ENCODE data around the gene TNFSF13B. TPM values are rescaled to one million over a fixed set of nuclear protein-coding genes. Genes with fewer than 3 reads are reported as not detected.
A peak's percentile ranks its signal among the peaks of the same experiment; 100 is the strongest.
"Not testable (repeated sequence)": the region's sequence is repeated elsewhere in the genome, so short reads cannot be mapped to it uniquely, and the experiment has no call there.

Gene TNFSF13B
- total and polyA plus RNA-seq, 4 donors, result 1.8 to 11.6 (median 4.6) TPM

DNA sequence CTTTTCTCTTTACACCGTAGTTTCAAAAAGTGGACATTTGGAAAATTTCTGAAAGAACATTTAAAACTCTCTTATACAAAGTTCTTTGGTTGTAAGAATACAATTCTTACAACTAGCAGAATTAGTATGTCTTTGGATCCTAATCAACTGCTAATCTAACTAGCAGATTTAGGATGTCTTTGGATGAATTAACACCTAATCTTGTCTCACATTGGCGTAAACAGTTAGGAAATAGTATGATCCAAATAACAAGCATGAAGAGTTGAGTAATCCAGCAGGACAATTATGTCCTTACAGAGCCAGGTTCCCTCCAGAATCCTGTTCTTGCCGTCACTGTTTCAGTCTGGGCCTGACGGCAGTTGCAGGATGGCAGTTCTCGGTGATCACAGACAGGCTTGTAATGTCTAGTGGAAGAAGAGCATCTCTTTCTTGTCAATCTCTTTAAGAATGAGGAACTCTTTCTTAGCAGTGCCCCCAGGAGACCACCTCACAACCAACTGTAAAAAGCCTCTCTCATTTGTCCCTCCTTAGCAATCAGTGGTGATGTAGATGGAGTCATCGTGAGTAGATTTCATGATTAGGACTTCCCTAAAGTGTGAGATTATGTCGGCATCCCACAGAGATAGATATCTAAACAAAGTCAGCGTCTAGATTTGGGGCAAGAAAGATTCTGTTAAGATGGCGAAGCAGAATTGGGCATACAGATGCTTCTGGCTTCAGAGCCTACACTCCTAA, 5.7 kb upstream of the TNFSF13B start:
- TF ChIP-seq, protein P1, sequence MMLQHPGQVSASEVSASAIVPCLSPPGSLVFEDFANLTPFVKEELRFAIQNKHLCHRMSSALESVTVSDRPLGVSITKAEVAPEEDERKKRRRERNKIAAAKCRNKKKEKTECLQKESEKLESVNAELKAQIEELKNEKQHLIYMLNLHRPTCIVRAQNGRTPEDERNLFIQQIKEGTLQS (IDR thresholded peaks at IDR 0.05), result no peak
- no peak for TF ChIP-seq HNF4G (IDR thresholded peaks at IDR 0.05)
- TF ChIP-seq, protein P2, sequence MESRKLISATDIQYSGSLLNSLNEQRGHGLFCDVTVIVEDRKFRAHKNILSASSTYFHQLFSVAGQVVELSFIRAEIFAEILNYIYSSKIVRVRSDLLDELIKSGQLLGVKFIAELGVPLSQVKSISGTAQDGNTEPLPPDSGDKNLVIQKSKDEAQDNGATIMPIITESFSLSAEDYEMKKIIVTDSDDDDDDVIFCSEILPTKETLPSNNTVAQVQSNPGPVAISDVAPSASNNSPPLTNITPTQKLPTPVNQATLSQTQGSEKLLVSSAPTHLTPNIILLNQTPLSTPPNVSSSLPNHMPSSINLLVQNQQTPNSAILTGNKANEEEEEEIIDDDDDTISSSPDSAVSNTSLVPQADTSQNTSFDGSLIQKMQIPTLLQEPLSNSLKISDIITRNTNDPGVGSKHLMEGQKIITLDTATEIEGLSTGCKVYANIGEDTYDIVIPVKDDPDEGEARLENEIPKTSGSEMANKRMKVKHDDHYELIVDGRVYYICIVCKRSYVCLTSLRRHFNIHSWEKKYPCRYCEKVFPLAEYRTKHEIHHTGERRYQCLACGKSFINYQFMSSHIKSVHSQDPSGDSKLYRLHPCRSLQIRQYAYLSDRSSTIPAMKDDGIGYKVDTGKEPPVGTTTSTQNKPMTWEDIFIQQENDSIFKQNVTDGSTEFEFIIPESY (IDR thresholded peaks at IDR 0.05), result no peak
- WGBS, result 89% methylated on average over 9 of the region's 9 CpGs
- H3K9ac ChIP-seq (ENCODE audit: low read depth in 1 of 2, low read length in 2 of 2), result no peak overlapping the region
- no peaks in the 10 kb centered on the region for H3K36me3 ChIP-seq (ENCODE audit: control insufficient read depth in 4 of 4, insufficient read depth in 3 of 4, low read depth in 1 of 4, low read length in 3 of 4)
- DNase-seq (ENCODE audit: low spot score), result no peak
- H3K4me1 ChIP-seq (ENCODE audit: control insufficient read depth in 4 of 4, insufficient read depth in 4 of 4, low read length in 3 of 4), result peaks cover 0 to 5% (median under 1%) of the 10 kb centered on the region in 4 donors
- H3K27ac ChIP-seq (ENCODE audit: low read depth in 1 of 2, low read length in 2 of 2), result no peak overlapping the region
- no peaks in the 10 kb centered on the region for H3K27me3 ChIP-seq (ENCODE audit: control insufficient read depth in 4 of 4, insufficient read depth in 4 of 4, low read length in 3 of 4)
- H3K4me3 ChIP-seq (ENCODE audit: low read depth in 1 of 3, low read length in 3 of 3), result no peak overlapping the region
- H3K9me3 ChIP-seq (ENCODE audit: control insufficient read depth in 4 of 4, low read length in 3 of 4), result no peaks in the 10 kb centered on the region

DNA sequence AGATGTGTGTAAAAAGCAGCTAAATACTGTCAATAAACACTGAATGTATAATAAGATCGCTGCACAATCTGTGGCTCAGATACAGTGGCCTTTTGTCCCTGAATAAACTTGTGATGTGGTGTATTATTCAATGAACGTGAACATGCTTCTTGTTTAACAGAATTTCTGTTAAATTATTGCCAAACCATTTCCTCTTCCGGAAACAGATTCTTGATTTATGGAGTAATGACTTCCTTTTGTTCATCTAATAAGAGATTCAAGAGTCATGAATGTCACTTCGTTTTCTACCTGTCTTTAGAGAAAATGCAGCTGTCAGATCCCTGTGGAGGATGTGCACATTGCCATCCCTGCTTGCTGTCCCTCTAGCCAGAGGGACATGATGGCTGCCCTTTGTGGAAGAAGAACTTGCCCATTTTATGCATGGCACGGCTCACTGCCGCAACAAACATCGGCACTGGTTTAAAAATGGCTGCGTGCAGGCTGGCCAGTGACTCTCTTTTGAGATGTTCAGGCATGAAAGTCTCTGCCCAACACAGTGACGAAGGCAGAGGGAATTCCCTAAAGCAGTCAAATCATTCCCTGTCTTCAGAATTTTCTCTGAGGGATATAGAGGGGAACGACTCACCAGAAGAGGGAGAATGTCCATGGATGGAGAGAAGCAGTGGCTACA, 3.1 kb upstream of the TNFSF13B start:
- peak; percentile 22 for TF ChIP-seq YY1 (IDR thresholded peaks at IDR 0.05)
- no peak for TF ChIP-seq TAF1 (conservative IDR thresholded peaks at IDR 0.05)
- 78% methylated on average over 10 of the region's 10 CpGs for WGBS
- no peaks in the 10 kb centered on the region for H3K27me3 ChIP-seq (ENCODE audit: control insufficient read depth in 4 of 4, insufficient read depth in 4 of 4, low read length in 3 of 4)
- H3K9ac ChIP-seq (ENCODE audit: low read depth in 1 of 2, low read length in 2 of 2), result no peak overlapping the region
- no peak overlapping the region for H3K4me3 ChIP-seq (ENCODE audit: low read depth in 1 of 3, low read length in 3 of 3)
- H3K4me1 ChIP-seq (ENCODE audit: control insufficient read depth in 4 of 4, insufficient read depth in 4 of 4, low read length in 3 of 4), result peaks cover 1 to 20% (median 15%) of the 10 kb centered on the region in 4 donors
- no peaks in the 10 kb centered on the region for H3K9me3 ChIP-seq (ENCODE audit: control insufficient read depth in 4 of 4, low read length in 3 of 4)
- DNase-seq (ENCODE audit: low spot score), result no peak
- no peaks in the 10 kb centered on the region for H3K36me3 ChIP-seq (ENCODE audit: control insufficient read depth in 4 of 4, insufficient read depth in 3 of 4, low read depth in 1 of 4, low read length in 3 of 4)
- H3K27ac ChIP-seq (ENCODE audit: low read depth in 1 of 2, low read length in 2 of 2), result peak overlapping the region; percentile 3 to 6

DNA sequence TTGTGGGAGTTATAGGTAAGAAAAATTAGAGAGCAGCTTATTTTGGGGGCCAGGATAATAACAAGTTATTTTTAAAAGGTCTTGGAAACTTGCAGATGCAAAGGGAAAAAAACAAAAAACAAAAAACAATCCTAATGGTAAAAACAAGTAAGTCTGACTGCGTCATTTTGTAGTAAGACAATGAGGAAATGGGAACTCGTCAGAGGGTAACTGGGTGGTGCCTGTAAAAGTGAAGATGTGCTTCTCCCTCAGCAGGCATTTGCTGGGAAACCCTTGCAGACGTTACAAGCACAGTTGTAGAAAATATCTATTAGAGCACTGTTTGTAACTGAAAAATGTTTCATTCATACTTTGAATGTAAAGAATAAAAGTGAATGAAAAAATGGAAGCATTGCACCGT, 2.2 kb upstream of the TNFSF13B start:
- no peak for DNase-seq (ENCODE audit: low spot score)
- no peaks in the 10 kb centered on the region for H3K9me3 ChIP-seq (ENCODE audit: control insufficient read depth in 4 of 4, low read length in 3 of 4)
- no peak overlapping the region for H3K27ac ChIP-seq (ENCODE audit: low read depth in 1 of 2, low read length in 2 of 2)
- H3K27me3 ChIP-seq (ENCODE audit: control insufficient read depth in 4 of 4, insufficient read depth in 4 of 4, low read length in 3 of 4), result no peaks in the 10 kb centered on the region
- peaks cover 1 to 20% (median 15%) of the 10 kb centered on the region in 4 donors for H3K4me1 ChIP-seq (ENCODE audit: control insufficient read depth in 4 of 4, insufficient read depth in 4 of 4, low read length in 3 of 4)
- H3K36me3 ChIP-seq (ENCODE audit: control insufficient read depth in 4 of 4, insufficient read depth in 3 of 4, low read depth in 1 of 4, low read length in 3 of 4), result no peaks in the 10 kb centered on the region
- 87% methylated on average over 4 of the region's 4 CpGs for WGBS
- H3K9ac ChIP-seq (ENCODE audit: low read depth in 1 of 2, low read length in 2 of 2), result no peak overlapping the region
- TF ChIP-seq NR2F2 (IDR thresholded peaks at IDR 0.05) (no peak), GABPA (IDR thresholded peaks at IDR 0.05 in 1 of 2, conservative IDR thresholded peaks at IDR 0.05 in 1 of 2) (no peak), HNF4G (IDR thresholded peaks at IDR 0.05) (no peak), TAF1 (conservative IDR thresholded peaks at IDR 0.05) (no peak), FOXA1 (IDR thresholded peaks at IDR 0.05) (no peak)
- TF ChIP-seq, protein P3, sequence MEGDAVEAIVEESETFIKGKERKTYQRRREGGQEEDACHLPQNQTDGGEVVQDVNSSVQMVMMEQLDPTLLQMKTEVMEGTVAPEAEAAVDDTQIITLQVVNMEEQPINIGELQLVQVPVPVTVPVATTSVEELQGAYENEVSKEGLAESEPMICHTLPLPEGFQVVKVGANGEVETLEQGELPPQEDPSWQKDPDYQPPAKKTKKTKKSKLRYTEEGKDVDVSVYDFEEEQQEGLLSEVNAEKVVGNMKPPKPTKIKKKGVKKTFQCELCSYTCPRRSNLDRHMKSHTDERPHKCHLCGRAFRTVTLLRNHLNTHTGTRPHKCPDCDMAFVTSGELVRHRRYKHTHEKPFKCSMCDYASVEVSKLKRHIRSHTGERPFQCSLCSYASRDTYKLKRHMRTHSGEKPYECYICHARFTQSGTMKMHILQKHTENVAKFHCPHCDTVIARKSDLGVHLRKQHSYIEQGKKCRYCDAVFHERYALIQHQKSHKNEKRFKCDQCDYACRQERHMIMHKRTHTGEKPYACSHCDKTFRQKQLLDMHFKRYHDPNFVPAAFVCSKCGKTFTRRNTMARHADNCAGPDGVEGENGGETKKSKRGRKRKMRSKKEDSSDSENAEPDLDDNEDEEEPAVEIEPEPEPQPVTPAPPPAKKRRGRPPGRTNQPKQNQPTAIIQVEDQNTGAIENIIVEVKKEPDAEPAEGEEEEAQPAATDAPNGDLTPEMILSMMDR (IDR thresholded peaks at IDR 0.05; ENCODE audit: low read depth, low read length, missing input control), result no peak
- TF ChIP-seq, protein P1 (IDR thresholded peaks at IDR 0.05), result no peak
- no peak overlapping the region for H3K4me3 ChIP-seq (ENCODE audit: low read depth in 1 of 3, low read length in 3 of 3)

DNA sequence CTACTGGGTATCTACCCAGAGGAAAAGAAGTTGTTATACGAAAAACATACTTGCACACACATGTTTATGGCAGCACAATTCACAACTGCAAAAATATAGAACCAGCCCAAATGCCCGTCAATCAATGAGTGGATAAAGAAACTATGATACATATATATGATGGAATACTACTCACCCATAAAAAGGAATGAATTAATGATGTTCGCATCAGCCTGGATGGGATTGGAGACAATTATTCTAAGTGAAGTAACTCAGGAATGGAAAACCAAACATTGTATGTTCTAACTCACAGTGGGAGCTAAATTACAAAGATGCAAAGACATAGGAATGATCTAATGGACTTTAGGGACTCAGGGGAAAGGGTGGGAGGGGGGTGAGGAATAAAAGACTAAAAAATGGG, 1.7 kb upstream of the TNFSF13B start:
- 96% methylated on average over 3 of the region's 3 CpGs for WGBS
- H3K9me3 ChIP-seq (ENCODE audit: control insufficient read depth in 4 of 4, low read length in 3 of 4); H3K4me3 ChIP-seq (ENCODE audit: low read depth in 1 of 3, low read length in 3 of 3); H3K27me3 ChIP-seq (ENCODE audit: control insufficient read depth in 4 of 4, insufficient read depth in 4 of 4, low read length in 3 of 4); DNase-seq (ENCODE audit: low spot score); H3K9ac ChIP-seq (ENCODE audit: low read depth in 1 of 2, low read length in 2 of 2); H3K27ac ChIP-seq (ENCODE audit: low read depth in 1 of 2, low read length in 2 of 2); H3K36me3 ChIP-seq (ENCODE audit: control insufficient read depth in 4 of 4, insufficient read depth in 3 of 4, low read depth in 1 of 4, low read length in 3 of 4): not testable (repeated sequence)
- H3K4me1 ChIP-seq (ENCODE audit: control insufficient read depth in 4 of 4, insufficient read depth in 4 of 4, low read length in 3 of 4), result peaks cover 1 to 20% (median 15%) of the 10 kb centered on the region in 4 donors

Measured in liver (tissue), 9 donors.